HL-60/S4 treated with phorbol 12-myristate 13-acetate at 8.2 ng/mL for 4 days and 3 days (cell line): ENCODE data around the gene SPRR1A.

Experiments used
- in situ Hi-C: fragments of 300-500 bp; cut with MboI; formaldehyde crosslinking; loops from 2 replicates; pipeline ENCODE4 v1.15.0; 2022; ENCODE audit warnings: low sequenced_read_pairs

SPRR1A gene

GRCh38 chr1:153028766-153029165, 44.9 kb downstream of the SPRR1A start:
- in situ Hi-C loops = no loop called here

- in situ Hi-C loops = no loop called here
Observed at GRCh38 chr1:153030895-153031294, 47.0 kb downstream of the SPRR1A start, which contains the start of gene SPRR1B. SPRR1B (plus strand) TSS chr1:153031203; CDS start chr1:153032346, 1,143 bp downstream.

- in situ Hi-C loops = no loop called here
Observed at GRCh38 chr1:153032073-153032472, 48.2 kb downstream of the SPRR1A start.

- in situ Hi-C loops = no loop called here
Observed at GRCh38 chr1:153032677-153033308, 48.9 kb downstream of the SPRR1A start.

- in situ Hi-C loops = no loop called here
Observed at GRCh38 chr1:153035211-153035610, 51.3 kb downstream of the SPRR1A start.
